Activated CD4-positive, alpha-beta memory T cell treated with anti-CD3 and anti-CD28 coated beads, Interleukin-2, amount 10 ng/mL, durations not matched to agents 7 days and 5 days (primary cell): ENCODE measurements around the gene GPR25. TPM values are rescaled to one million over a fixed set of nuclear protein-coding genes. Genes with fewer than 3 reads are reported as not detected.
A peak's percentile ranks its signal among the peaks of the same experiment; 100 is the strongest.

Experiments used
- CTCF ChIA-PET: fragments of 350-600 bp; sonication (Branson Sonifier 250); formaldehyde crosslinking; loops from one replicate; lab custom pipeline; 2021; ENCODE audit warnings: antibody characterized with exemption, inconsistent platforms; lab: Charles Lee
- POLR2A ChIA-PET: fragments of 350-600 bp; sonication (Branson Sonifier 250); formaldehyde crosslinking; loops from one replicate; lab custom pipeline; 2021; ENCODE audit warnings: antibody characterized with exemption; lab: Charles Lee
- DNase-seq: peaks from one replicate; pipeline ENCODE4 v3.0.0-alpha.2; 2020
- H3K27ac Mint-ChIP-seq: one replicate; pipeline ENCODE4 v1.8.0; 2021; ENCODE audit warnings: mild to moderate bottlenecking, mixed read lengths
- H3K27me3 Mint-ChIP-seq: one replicate; pipeline ENCODE4 v1.8.0; 2021; ENCODE audit warnings: mixed read lengths
- H3K36me3 Mint-ChIP-seq: one replicate; pipeline ENCODE4 v1.8.0; 2021; ENCODE audit warnings: low read depth, mixed read lengths
- H3K4me1 Mint-ChIP-seq: one replicate; pipeline ENCODE4 v1.8.0; 2021; ENCODE audit warnings: mixed read lengths
- H3K4me3 Mint-ChIP-seq: one replicate; pipeline ENCODE4 v1.8.0; 2021; ENCODE audit warnings: mild to moderate bottlenecking, mixed read lengths
- H3K9me3 Mint-ChIP-seq: one replicate; pipeline ENCODE4 v1.8.0; 2021; ENCODE audit warnings: mixed read lengths
- total RNA-seq, 2 experiments: library from RNA; stranded (reverse); gene quantifications; one replicate each; pipeline ENCODE4 v1.2.3, GENCODE V29; 2021

GPR25 gene
- total RNA-seq, 2 experiments from 2014 or later, result 0.25 TPM; not detected in 1

DNA sequence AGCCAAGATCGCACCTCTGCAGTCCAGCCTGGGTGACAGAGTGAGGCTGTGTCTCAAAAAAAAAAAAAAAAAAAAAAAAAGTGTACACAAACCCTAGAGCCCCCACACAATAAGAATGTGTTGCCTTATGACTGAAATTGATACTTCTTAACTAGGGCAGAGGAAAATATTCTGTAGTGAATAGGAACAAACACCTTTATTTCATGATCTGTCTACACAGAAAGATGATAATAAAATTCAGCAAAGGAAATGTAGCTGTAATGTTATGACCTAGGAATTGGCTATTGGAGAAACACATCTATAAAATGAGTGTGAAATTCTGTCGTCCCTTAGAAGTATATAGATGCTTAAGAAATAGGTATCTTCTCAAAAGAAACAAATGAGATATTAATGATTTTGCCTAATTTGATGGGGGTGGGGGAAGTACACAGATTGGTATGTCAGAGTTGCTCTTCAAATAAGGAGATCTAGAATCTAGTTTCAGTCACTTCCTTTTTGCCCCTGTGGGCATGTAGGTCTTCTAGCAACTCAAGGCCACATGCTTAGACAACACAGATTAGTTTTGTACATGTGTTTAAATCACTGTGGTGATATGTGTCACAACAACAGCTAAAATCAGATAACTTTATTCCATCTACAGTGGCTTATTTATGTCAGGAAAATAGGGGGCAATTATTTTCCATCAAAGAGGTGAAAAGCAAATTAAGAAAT lies 10.7 kb upstream of the GPR25 start:
- DNase-seq, result no peak
- Mint-ChIP-seq H3K27me3 (peaks cover 23% of the 10 kb centered on the region), H3K36me3 (no peaks in the 10 kb centered on the region), H3K9me3 (no peaks in the 10 kb centered on the region), H3K27ac (no peak overlapping the region), H3K4me3 (no peak overlapping the region), H3K4me1 (peaks cover 34% of the 10 kb centered on the region)
- ChIA-PET CTCF (no interaction called here), POLR2A (interaction anchor here (1.0 kb wide), 1 partner anchor 16 kb away, joined by 4 read pairs; no protein-coding TSS in a partner anchor)

DNA sequence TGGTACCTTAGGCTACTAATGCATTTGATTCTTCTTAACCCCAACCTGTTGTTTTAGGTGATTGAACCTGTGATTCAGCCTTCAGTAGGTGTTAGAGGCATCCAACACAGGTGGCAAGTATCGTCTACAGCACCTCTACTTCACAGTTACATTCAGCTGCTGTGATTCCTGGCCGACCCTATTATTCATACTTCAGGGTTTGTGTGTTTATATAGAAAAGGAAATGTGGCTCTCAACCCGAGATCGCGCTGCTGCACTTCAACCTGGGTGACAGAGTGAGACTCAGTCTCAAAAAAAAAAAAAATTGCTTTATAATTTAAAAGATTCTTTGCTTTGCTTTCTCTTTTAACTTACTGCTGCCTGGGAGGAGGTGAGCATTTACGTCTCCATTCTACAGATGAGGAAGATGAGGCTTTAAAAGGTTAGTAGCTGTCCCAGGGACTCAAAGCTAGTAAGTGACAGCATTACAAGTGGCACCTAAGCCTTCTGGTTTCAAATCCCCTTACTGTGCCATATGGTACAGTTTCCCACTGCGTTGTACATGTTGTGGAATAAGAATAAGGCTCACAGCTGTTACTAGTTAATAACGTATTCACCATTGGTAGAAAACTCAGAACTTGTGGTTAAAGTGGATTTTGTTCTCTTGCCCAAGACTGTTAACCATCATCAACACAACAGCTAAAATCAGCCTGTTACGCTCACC lies 9.9 kb upstream of the GPR25 start:
- POLR2A ChIA-PET, result interaction anchor here (0.6 to 1.0 kb wide), 2 partner anchors 15 to 30 kb away, joined by 3 to 4 read pairs; no protein-coding TSS in a partner anchor
- no peak for DNase-seq
- CTCF ChIA-PET, result no interaction called here
- Mint-ChIP-seq H3K27me3 (peaks cover 30% of the 10 kb centered on the region), H3K27ac (no peak overlapping the region), H3K36me3 (no peaks in the 10 kb centered on the region), H3K9me3 (no peaks in the 10 kb centered on the region), H3K4me1 (peaks cover 42% of the 10 kb centered on the region), H3K4me3 (no peak overlapping the region)

DNA sequence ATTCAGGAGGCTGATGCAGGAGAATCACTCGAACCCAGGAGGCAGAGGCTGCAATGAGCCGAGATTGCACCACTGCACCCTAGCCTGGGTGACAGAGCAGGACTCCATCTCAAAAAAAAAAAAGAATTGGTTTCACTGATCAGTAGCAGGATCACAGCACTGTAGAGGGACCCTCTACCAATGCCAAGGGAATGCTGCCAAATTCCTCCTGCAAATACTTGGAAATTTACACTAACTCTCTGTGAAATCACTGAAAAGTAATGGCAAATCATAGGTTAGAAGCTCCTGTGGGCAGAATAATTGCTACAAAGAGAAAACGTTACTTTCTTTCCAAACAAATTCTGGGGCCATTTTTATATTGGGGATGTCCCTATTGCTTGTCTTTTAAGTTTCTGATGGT lies 6.7 kb upstream of the GPR25 start:
- ChIA-PET CTCF (interaction anchor here (0.8 to 1.7 kb wide), 4 partner anchors 11 to 63 kb away, joined by 3 to 5 read pairs (median 4); no protein-coding TSS in a partner anchor), POLR2A (interaction anchor here (0.7 to 1.2 kb wide), 5 partner anchors 12 to 154 kb away, joined by 3 to 4 read pairs (median 3); no protein-coding TSS in a partner anchor)
- Mint-ChIP-seq H3K4me3 (no peak overlapping the region), H3K36me3 (no peaks in the 10 kb centered on the region), H3K4me1 (peaks cover 60% of the 10 kb centered on the region), H3K27me3 (peaks cover 35% of the 10 kb centered on the region), H3K9me3 (no peaks in the 10 kb centered on the region), H3K27ac (no peak overlapping the region)
- no peak for DNase-seq

GRCh38 chr1:200866521-200866920 lies 6.3 kb upstream of the GPR25 start:
- ChIA-PET CTCF (interaction anchor here (0.8 to 1.7 kb wide), 4 partner anchors 11 to 64 kb away, joined by 3 to 5 read pairs (median 4); no protein-coding TSS in a partner anchor), POLR2A (interaction anchor here (0.7 to 1.2 kb wide), 4 partner anchors 11 to 154 kb away, joined by 3 to 4 read pairs (median 4); no protein-coding TSS in a partner anchor)
- no peak overlapping the region for H3K27ac Mint-ChIP-seq
- no peak overlapping the region for H3K4me3 Mint-ChIP-seq
- peak; percentile 56 for DNase-seq
- no peaks in the 10 kb centered on the region for H3K36me3 Mint-ChIP-seq
- H3K9me3 Mint-ChIP-seq, result no peaks in the 10 kb centered on the region
- peaks cover 64% of the 10 kb centered on the region for H3K4me1 Mint-ChIP-seq
- peaks cover 39% of the 10 kb centered on the region for H3K27me3 Mint-ChIP-seq

- H3K36me3 Mint-ChIP-seq, result no peaks in the 10 kb centered on the region
- H3K4me3 Mint-ChIP-seq, result no peak overlapping the region
- H3K9me3 Mint-ChIP-seq, result no peaks in the 10 kb centered on the region
- CTCF ChIA-PET, result interaction anchor here (0.9 to 1.7 kb wide), 4 partner anchors 10 to 24 kb away, joined by 4 to 5 read pairs (median 4); no protein-coding TSS in a partner anchor
- no peak for DNase-seq
- H3K4me1 Mint-ChIP-seq, result peaks cover 60% of the 10 kb centered on the region
- no peak overlapping the region for H3K27ac Mint-ChIP-seq
- peaks cover 46% of the 10 kb centered on the region for H3K27me3 Mint-ChIP-seq
- POLR2A ChIA-PET, result interaction anchor here (0.9 to 1.2 kb wide), 2 partner anchors 38 to 153 kb away, joined by 3 to 4 read pairs; no protein-coding TSS in a partner anchor
These were observed 5.6 kb upstream of the GPR25 start for GRCh38 chr1:200867018-200867811.

DNA sequence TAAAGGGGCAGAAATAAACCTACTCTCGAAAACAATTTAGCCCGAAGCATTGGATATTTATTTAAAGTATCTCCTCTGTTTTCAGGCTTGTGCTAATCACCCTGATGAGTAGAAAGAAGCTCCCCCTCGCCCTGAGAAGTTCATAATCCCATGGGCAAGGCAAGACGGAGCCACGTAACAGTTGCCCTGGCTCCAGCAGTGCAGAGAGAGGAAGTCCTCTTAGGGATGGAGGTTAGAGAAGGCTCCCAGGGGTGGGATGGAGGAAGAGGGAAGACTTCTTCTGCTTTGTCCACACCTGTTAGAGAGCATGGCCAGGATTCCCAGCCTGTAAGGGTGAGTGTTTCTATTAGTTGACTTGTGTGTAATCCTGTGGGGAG lies 3.4 kb upstream of the GPR25 start:
- no peak overlapping the region for H3K4me3 Mint-ChIP-seq
- peaks cover 48% of the 10 kb centered on the region for H3K27me3 Mint-ChIP-seq
- ChIA-PET CTCF (no interaction called here), POLR2A (interaction anchor here (1.0 to 2.1 kb wide), 4 partner anchors 9 to 19 kb away, joined by 3 to 11 read pairs (median 4); no protein-coding TSS in a partner anchor)
- H3K9me3 Mint-ChIP-seq, result no peaks in the 10 kb centered on the region
- H3K27ac Mint-ChIP-seq, result no peak overlapping the region
- H3K36me3 Mint-ChIP-seq, result no peaks in the 10 kb centered on the region
- peaks cover 48% of the 10 kb centered on the region for H3K4me1 Mint-ChIP-seq
- DNase-seq, result no peak

DNA sequence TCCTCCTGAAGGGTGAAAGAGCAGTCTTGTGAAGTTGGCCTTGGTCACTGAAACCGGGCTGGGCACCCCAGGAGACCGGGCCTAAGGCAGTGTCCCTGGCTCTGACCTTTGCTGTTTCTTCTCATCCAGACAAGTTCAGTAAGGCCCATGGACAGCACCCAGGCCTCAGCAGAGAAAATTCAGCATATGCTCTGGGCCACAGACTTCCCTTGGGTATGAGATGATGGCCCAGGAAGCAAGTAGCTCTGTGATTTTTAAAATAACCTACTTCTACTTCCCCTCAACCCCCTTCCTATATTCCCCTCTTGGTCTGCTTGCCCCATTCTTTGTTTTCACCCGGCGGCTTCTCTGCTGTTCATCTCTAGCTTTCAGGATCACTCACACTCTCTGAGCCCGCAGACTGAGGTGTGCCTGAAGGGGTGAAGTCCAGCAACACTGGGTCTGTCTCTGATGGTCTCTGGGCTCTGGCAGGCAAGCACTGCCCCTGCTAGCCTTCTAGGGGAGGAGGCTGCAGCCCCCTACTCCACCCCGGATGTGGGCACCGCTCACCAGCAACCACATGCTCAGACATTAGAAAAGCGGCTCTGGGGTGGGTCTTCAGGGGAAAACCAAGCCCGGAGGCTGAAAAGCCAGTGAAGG lies 2.9 kb upstream of the GPR25 start:
- peak overlapping the region; percentile 34 for H3K27ac Mint-ChIP-seq
- no peaks in the 10 kb centered on the region for H3K9me3 Mint-ChIP-seq
- peak; percentile 45 for DNase-seq
- CTCF ChIA-PET, result interaction anchor here (1.0 kb wide), 1 partner anchor 248 kb away, joined by 3 read pairs; no protein-coding TSS in a partner anchor
- H3K4me1 Mint-ChIP-seq, result peaks cover 50% of the 10 kb centered on the region
- H3K36me3 Mint-ChIP-seq, result no peaks in the 10 kb centered on the region
- peak overlapping the region; percentile 6 for H3K4me3 Mint-ChIP-seq
- POLR2A ChIA-PET, result interaction anchor here (1.0 to 2.1 kb wide), 4 partner anchors 9 to 19 kb away, joined by 3 to 11 read pairs (median 4); no protein-coding TSS in a partner anchor
- H3K27me3 Mint-ChIP-seq, result peaks cover 51% of the 10 kb centered on the region

- no peaks in the 10 kb centered on the region for H3K9me3 Mint-ChIP-seq
- H3K4me3 Mint-ChIP-seq, result no peak overlapping the region
- H3K36me3 Mint-ChIP-seq, result no peaks in the 10 kb centered on the region
- peaks cover 37% of the 10 kb centered on the region for H3K4me1 Mint-ChIP-seq
- H3K27ac Mint-ChIP-seq, result no peak overlapping the region
- POLR2A ChIA-PET, result no interaction called here
- DNase-seq, result no peak
- CTCF ChIA-PET, result no interaction called here
- H3K27me3 Mint-ChIP-seq, result peaks cover 50% of the 10 kb centered on the region
These were observed 412 bp downstream of the GPR25 start for GRCh38 chr1:200873116-200873670.

GRCh38 chr1:200873671-200874397 lies 1.1 kb downstream of the GPR25 start:
- H3K27me3 Mint-ChIP-seq, result peaks cover 54% of the 10 kb centered on the region
- H3K4me3 Mint-ChIP-seq, result no peak overlapping the region
- no peaks in the 10 kb centered on the region for H3K36me3 Mint-ChIP-seq
- DNase-seq, result no peak
- ChIA-PET POLR2A (no interaction called here), CTCF (no interaction called here)
- H3K27ac Mint-ChIP-seq, result no peak overlapping the region
- peaks cover 44% of the 10 kb centered on the region for H3K4me1 Mint-ChIP-seq
- no peaks in the 10 kb centered on the region for H3K9me3 Mint-ChIP-seq

DNA sequence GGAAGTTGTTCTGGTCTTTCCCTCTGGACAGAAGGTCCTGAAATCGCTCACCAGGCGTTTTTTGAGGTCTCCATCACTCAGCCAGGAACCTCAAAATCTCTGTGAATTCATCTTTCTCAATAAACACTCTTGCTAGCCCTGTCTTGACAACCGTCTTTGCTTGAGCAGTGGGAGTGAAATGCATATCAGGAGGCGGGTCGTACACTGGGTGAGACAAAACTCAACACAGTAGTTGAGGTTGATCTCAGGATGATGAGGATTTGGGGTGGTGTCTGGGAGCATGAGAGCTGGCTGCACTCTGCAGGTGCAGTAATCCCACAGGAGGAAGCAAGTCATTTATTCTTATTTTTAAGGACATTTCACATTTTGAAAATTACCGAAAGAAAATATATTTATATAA lies 1.9 kb downstream of the GPR25 start:
- no peak for DNase-seq
- peaks cover 54% of the 10 kb centered on the region for H3K27me3 Mint-ChIP-seq
- no peak overlapping the region for H3K27ac Mint-ChIP-seq
- H3K4me3 Mint-ChIP-seq, result no peak overlapping the region
- H3K4me1 Mint-ChIP-seq, result peaks cover 40% of the 10 kb centered on the region
- ChIA-PET POLR2A (interaction anchor here (5.5 kb wide), 1 partner anchor 14 kb away, joined by 45 read pairs; no protein-coding TSS in a partner anchor), CTCF (no interaction called here)
- no peaks in the 10 kb centered on the region for H3K36me3 Mint-ChIP-seq
- H3K9me3 Mint-ChIP-seq, result no peaks in the 10 kb centered on the region

DNA sequence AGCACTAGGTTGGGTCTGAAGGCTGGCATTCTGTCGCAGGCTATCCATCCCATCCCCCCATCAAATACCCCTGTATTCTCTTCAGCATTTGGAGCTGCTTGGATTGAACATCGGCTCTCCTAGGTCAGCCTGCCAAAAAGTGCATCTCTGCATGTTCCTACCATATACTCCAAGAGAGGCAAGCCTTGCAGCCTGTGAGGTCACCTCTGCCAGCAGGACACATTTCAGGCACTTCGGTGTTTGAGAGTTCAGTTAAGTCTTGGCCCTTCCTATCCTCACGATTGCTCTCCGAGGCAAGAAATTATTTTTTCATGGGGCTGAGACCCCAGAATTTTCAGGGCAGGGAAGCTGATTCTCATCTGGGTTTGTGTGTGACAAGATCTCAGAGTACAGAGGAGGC lies 2.6 kb downstream of the GPR25 start:
- Mint-ChIP-seq H3K9me3 (no peaks in the 10 kb centered on the region), H3K27ac (no peak overlapping the region), H3K4me3 (no peak overlapping the region), H3K36me3 (no peaks in the 10 kb centered on the region), H3K27me3 (peaks cover 59% of the 10 kb centered on the region), H3K4me1 (peaks cover 38% of the 10 kb centered on the region)
- POLR2A ChIA-PET, result interaction anchor here (0.7 to 5.5 kb wide), 3 partner anchors 13 to 32 kb away, joined by 3 to 45 read pairs (median 3); no protein-coding TSS in a partner anchor
- CTCF ChIA-PET, result no interaction called here
- DNase-seq, result no peak
